Kidney epithelial cell (primary cell): ENCODE data around the gene FOXE1. TPM values are rescaled to one million over a fixed set of nuclear protein-coding genes. Genes with fewer than 3 reads are reported as not detected.

Experiments
- DNase-seq: peaks from one replicate; pipeline ENCODE4 v3.0.0-alpha.2; 2010; ENCODE audit warnings: low read depth
- H3K27me3 ChIP-seq: 2 replicates; pipeline ENCODE4 v1.6.0; 2011; ENCODE audit warnings: low read length; ENCODE audit not compliant: control insufficient read depth, insufficient read depth
- H3K36me3 ChIP-seq: 2 replicates; pipeline ENCODE4 v1.5.1; 2011; ENCODE audit warnings: low read length; ENCODE audit not compliant: control insufficient read depth, insufficient read depth
- H3K4me3 ChIP-seq: 2 replicates; pipeline ENCODE4 v1.5.1; 2011; ENCODE audit warnings: low read depth, mild to moderate bottlenecking, control low read depth, low read length
- CTCF ChIP-seq: IDR thresholded peaks from 2 replicates; pipeline ENCODE4 v1.5.1; 2011; ENCODE audit warnings: mild to moderate bottlenecking, moderate library complexity, low read length, control low read depth, inconsistent platforms; ENCODE audit not compliant: insufficient read depth, poor library complexity, severe bottlenecking
- total RNA-seq: library from RNA; depleted of rRNA; stranded (reverse); fragments of >200 nt; gene quantifications from 2 replicates; pipeline ENCODE4 v1.2.3, GENCODE V29; 2015

FOXE1 gene
- total RNA-seq, 1 donor from 2014 or later = 0.04 TPM

DNA sequence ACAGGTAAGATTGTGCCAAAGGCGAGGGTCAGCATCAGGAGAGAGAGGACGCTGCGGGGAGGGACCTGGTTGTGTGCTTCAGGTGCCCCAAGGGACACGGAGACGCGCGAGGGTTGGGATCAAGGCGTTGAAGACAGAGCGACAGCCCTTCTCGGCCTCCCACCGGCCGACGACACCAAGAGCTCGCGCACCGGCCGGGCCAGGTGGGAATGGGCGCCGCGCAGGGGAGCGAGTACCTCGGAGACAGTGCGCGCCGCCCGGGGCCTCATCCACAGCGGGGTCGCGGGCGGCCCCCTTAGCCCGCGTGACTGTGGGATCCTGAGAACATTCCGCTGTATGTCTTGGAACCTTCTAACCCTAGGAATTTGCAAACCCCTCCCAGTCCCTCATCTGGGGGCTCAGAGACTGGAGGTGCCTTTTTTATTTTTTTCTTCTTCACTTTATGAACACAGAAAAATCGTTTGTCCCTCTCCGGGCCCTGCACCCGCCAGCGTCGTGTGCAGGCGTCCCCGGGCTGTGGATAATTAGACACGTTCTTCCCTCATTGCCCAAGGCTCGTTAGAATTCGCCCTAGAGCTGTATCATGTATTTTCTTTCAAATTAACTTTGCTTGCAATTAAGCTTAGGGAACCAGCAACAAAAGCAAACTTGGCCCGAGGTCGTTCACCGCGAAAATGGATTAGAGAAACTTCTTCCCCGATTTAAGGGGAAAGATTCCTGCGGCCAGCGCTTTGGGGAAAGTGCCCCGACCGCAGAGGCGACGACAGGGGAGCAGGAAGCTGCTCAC lies 4.8 kb downstream of the FOXE1 start:
- H3K4me3 ChIP-seq = no peak overlapping the region
- peaks cover 68% of the 10 kb centered on the region for H3K27me3 ChIP-seq
- no peaks in the 10 kb centered on the region for H3K36me3 ChIP-seq
- no peak for TF ChIP-seq CTCF
- DNase-seq = no peak

- Histone ChIP-seq H3K4me3 (no peak overlapping the region), H3K27me3 (peaks cover 63% of the 10 kb centered on the region), H3K36me3 (no peaks in the 10 kb centered on the region)
- DNase-seq = no peak
- TF ChIP-seq CTCF = no peak
These were observed 5.3 kb downstream of the FOXE1 start for GRCh38 chr9:97858393-97858713.

DNA sequence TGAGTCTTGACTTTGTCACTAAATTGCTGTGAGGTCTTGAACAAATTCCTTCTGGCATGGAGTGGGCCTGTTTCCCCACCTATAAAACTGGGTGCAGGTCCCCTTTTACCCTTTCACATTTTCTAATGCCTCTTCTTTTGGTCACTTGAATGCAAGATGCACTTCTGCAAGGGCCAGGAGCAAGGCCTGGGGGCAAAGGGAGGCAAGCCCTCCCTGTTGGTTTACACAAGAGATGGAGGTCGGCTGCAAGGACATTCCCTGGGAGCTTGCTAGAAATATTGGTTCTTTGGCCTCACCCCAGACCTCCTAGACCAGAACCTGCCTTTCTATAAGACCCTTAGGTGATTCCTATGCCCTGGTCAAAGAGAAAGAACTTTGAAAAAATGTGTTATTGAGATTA lies 5.8 kb downstream of the FOXE1 start:
- H3K4me3 ChIP-seq = no peak overlapping the region
- no peak for TF ChIP-seq CTCF
- H3K36me3 ChIP-seq = no peaks in the 10 kb centered on the region
- no peak for DNase-seq
- H3K27me3 ChIP-seq = peaks cover 60% of the 10 kb centered on the region

- Histone ChIP-seq H3K36me3 (no peaks in the 10 kb centered on the region), H3K4me3 (no peak overlapping the region), H3K27me3 (peaks cover 55% of the 10 kb centered on the region)
- no peak for TF ChIP-seq CTCF
- DNase-seq = no peak
These were observed 6.3 kb downstream of the FOXE1 start for GRCh38 chr9:97859346-97859745.

DNA sequence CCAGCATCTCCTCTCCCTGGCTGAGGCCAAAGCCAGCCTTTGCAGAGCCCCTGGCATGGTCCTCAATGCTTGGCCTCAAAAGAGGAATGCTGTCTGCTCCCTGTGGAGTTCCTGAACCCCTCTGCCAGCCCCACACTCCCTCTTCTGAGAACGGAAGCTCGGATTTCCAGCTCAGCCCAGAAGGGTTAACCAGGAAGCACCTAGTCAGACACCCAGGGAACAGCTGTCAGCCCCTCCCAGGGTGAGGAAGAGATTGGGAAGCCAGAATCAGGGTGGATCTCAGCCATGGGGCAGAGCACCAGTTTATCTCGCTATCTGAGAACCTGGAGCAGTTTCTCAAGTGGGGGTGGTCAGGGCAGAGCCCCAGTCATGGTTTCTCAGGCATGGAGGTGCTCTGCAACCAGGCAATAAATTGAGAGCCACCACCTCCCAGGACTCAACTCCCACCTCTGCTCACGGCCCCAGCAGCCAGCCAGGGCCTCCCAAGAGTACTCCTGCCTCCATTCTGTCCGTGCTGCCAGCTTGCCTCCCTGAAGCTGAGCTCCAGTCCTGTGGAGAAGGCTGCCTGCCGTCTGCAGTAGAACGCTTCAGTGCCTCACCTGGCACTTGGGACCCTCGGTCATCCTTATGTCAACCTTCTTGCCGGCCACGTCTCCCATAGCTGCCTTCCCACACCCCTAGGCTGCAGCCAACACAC lies 7.6 kb downstream of the FOXE1 start:
- Histone ChIP-seq H3K27me3 (peaks cover 42% of the 10 kb centered on the region), H3K36me3 (no peaks in the 10 kb centered on the region), H3K4me3 (no peak overlapping the region)
- no peak for TF ChIP-seq CTCF
- no peak for DNase-seq
